Uterus (tissue), 4 donors: ENCODE results near the gene MGAT2. TPM values are rescaled to one million over a fixed set of nuclear protein-coding genes. Genes with fewer than 3 reads are reported as not detected.

Experiments
- DNase-seq, 2 donors: peaks; one replicate each; pipeline ENCODE4 v3.0.0-alpha.2; 2019 to 2020
- H3K27ac ChIP-seq, 2 donors: fragments of 200-600 bp; sonication (generic); 1 replicate in 1 of 2; 2 replicates in 1 of 2; pipeline ENCODE4 v1.5.1; 2016 to 2018
- H3K27me3 ChIP-seq, 2 donors: fragments of 200-600 bp; sonication (generic); one replicate each; pipeline ENCODE4 v1.5.1; 2018 to 2019; ENCODE audit warnings: control low read depth in 1 of 2
- H3K36me3 ChIP-seq, 2 donors: fragments of 200-600 bp; sonication (generic); one replicate each; pipeline ENCODE4 v1.5.1; 2019; ENCODE audit warnings: control low read depth in 1 of 2
- H3K4me1 ChIP-seq, 2 donors: fragments of 200-600 bp; sonication (generic); one replicate each; pipeline ENCODE4 v1.5.1; 2018 to 2019; ENCODE audit warnings: control low read depth in 1 of 2
- H3K4me3 ChIP-seq, 2 donors: fragments of 200-600 bp; sonication (generic); 1 replicate in 1 of 2; 2 replicates in 1 of 2; pipeline ENCODE4 v1.5.1; 2018 to 2019; ENCODE audit warnings: mild to moderate bottlenecking in 1 of 2
- H3K9me3 ChIP-seq, 2 donors: fragments of 200-600 bp; sonication (generic); one replicate each; pipeline ENCODE4 v1.5.1; 2019; ENCODE audit warnings: control low read depth in 1 of 2
- POLR2A ChIP-seq, 2 donors: fragments of 450-650 bp; IDR thresholded peaks; one replicate each; pipeline ENCODE4 v1.6.1; 2016; ENCODE audit warnings: antibody characterized with exemption in 2 of 2, mild to moderate bottlenecking in 1 of 2, moderate library complexity in 1 of 2
- intact Hi-C: fragments of 100-400 bp; cut with DNase I; formaldehyde crosslinking; loops from one replicate; pipeline ENCODE4 v1.15.1; 2023; ENCODE audit warnings: low total_unique reads
- small RNA-seq: library from RNA; depleted of rRNA; stranded (forward); fragments of <200 nt; gene quantifications from one replicate; pipeline ENCODE3, GENCODE V24; 2016
- total RNA-seq, 4 donors: library from RNA; depleted of rRNA in 3 of 4; stranded (reverse); fragments of >200 nt in 3 of 4; gene quantifications; one replicate each; pipeline versions ENCODE4 v1.1.0 to v1.2.4, GENCODE V29; 2014 to 2023
- TF ChIP-seq, protein P1 (sequence below), 4 experiments: fragments of 200-600 bp in 2 of 4; fragments of 450-650 bp in 2 of 4; sonication (generic) in 2 of 4; IDR thresholded peaks; one replicate each; pipeline ENCODE4 v1.5.1; 2016 to 2019; ENCODE audit warnings: antibody characterized with exemption in 4 of 4, mild to moderate bottlenecking in 2 of 4, moderate library complexity in 1 of 4
- donor health status: DM: yes; HTN: yes; CAD: no.

Gene MGAT2
- total RNA-seq, 4 donors from 2014 or later, result 24.6 to 52.1 (median 32.6) TPM

DNA sequence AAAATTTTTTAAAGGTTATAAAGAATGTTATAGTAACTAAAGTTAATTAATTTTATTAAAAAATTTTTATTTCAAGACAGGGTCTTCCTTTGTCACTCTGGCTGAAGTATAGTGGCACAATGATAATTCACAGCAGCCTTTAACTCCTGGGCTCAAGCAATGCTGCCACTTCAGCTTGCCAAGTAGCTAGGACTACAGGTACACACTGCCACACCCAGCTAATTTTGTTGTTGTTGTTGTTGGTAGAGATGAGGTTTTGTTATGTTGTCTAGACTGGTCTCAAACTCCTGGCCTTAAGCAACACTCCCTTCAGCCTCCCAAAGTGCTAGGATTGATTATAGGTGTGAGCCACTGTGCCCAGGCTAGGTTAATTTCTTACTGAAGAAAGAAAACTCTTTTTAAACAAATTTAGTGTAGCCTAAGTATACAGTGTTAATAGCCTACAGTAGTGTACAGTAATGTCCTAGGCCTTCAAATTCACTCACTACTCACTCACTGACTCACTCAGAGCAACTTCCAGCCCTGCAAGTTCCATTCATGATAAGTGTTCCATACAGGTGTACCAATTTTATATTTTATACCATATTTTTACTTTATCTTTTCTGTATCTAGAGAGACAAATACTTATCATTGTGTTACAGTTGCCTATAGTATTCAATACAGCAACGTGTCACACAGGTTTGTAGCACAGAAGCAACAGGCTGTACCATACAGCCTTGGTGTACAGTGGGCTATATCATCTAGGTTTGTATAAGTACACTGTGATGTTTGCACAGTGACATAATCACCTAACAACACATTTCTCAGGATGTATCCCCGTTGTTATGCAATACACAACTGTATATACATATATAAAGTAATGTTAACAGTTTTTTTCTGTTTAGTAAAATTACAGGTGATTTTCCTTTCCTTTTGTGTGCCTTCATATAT lies 39.2 kb downstream of the MGAT2 start:
- Histone ChIP-seq H3K36me3 (no peaks in the 10 kb centered on the region), H3K27me3 (no peaks in the 10 kb centered on the region), H3K27ac (no peak overlapping the region), H3K9me3 (no peaks in the 10 kb centered on the region), H3K4me1 (no peaks in the 10 kb centered on the region), H3K4me3 (no peak overlapping the region)
- no peak for DNase-seq
- intact Hi-C loops, result no loop called here
- TF ChIP-seq, protein P1, sequence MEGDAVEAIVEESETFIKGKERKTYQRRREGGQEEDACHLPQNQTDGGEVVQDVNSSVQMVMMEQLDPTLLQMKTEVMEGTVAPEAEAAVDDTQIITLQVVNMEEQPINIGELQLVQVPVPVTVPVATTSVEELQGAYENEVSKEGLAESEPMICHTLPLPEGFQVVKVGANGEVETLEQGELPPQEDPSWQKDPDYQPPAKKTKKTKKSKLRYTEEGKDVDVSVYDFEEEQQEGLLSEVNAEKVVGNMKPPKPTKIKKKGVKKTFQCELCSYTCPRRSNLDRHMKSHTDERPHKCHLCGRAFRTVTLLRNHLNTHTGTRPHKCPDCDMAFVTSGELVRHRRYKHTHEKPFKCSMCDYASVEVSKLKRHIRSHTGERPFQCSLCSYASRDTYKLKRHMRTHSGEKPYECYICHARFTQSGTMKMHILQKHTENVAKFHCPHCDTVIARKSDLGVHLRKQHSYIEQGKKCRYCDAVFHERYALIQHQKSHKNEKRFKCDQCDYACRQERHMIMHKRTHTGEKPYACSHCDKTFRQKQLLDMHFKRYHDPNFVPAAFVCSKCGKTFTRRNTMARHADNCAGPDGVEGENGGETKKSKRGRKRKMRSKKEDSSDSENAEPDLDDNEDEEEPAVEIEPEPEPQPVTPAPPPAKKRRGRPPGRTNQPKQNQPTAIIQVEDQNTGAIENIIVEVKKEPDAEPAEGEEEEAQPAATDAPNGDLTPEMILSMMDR (IDR thresholded peaks at IDR 0.05), result no peak
- no peak for TF ChIP-seq POLR2A (IDR thresholded peaks at IDR 0.05)

DNA sequence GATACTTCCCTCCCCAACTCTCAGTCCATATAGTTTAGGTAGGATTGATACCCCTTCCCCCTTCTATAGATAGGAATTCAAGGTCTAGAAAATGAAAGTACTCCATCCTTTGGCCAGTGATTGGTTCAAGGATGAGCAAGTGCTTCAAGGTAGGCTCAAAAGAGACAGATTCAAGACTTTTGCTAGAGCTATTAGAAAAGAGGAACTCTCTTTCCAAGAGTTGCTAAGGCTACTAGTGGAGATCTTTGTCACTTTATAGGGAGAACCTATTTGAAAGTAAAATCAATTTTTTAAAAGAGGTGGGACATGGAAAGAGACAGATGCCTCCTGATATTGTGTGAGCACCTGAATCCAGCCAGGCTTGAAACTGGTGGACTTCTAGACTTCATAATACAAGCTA lies 49.9 kb downstream of the MGAT2 start:
- no peak overlapping the region for H3K27ac ChIP-seq
- no peaks in the 10 kb centered on the region for H3K27me3 ChIP-seq
- no peaks in the 10 kb centered on the region for H3K4me1 ChIP-seq
- H3K9me3 ChIP-seq, result no peaks in the 10 kb centered on the region
- no peaks in the 10 kb centered on the region for H3K36me3 ChIP-seq
- DNase-seq, result no peak
- H3K4me3 ChIP-seq, result no peak overlapping the region
- TF ChIP-seq, protein P1 (IDR thresholded peaks at IDR 0.05), result no peak
- no peak for TF ChIP-seq POLR2A (IDR thresholded peaks at IDR 0.05)
- intact Hi-C loops, result no loop called here

Small RNAs within 50 kb of the gene (small RNA-seq; reads per million reads assigned to genes)
- gene AL139099.3, result not detected
- gene AL139099.4, result not detected
- gene RF00019, result not detected

Other genes with a start within 250 kb of the MGAT2 start
- gene RPS29, start 34.4 kb upstream of the MGAT2 start, total RNA-seq, result 1,000 to 10,000 TPM; 1,068 to 7,966 (median 2,908) TPM
- 10 to 100 TPM in 2 of 4 donors, 1 to 10 TPM in 2; 1.8 to 16.2 (median 6.8) TPM for gene LRR1, start 21.9 kb upstream of the MGAT2 start, total RNA-seq
- 100 to 1,000 TPM in 3 of 4 donors, 10 to 100 TPM in 1; 60.6 to 388 (median 166) TPM for gene RPL36AL, start 173 bp upstream of the MGAT2 start, total RNA-seq
- 10 to 100 TPM in 2 of 4 donors, 1 to 10 TPM in 2; 3.8 to 18.9 (median 8.8) TPM for gene DNAAF2, start 14.4 kb downstream of the MGAT2 start, total RNA-seq
- gene POLE2, start 67.4 kb downstream of the MGAT2 start, total RNA-seq, result 10 to 100 TPM in 2 of 4 donors, 1 to 10 TPM in 2; 1.8 to 35.5 (median 14.1) TPM
- 10 to 100 TPM in 3 of 4 donors, 1 to 10 TPM in 1; 2.6 to 35.3 (median 27.1) TPM for gene KLHDC1, start 72.3 kb downstream of the MGAT2 start, total RNA-seq
- gene KLHDC2, start 147.4 kb downstream of the MGAT2 start, total RNA-seq, result 100 to 1,000 TPM in 3 of 4 donors, 10 to 100 TPM in 1; 63.0 to 156 (median 120) TPM
- gene NEMF, start 232.0 kb downstream of the MGAT2 start, total RNA-seq, result 100 to 1,000 TPM in 1 of 4 donors, 10 to 100 TPM in 3; 54.3 to 108 (median 74.2) TPM